DOHH2 (cell line): ENCODE results near the gene PKD1.

Experiments used
- CTCF ChIP-seq: fragments of 200-600 bp; sonication (generic); IDR thresholded peaks from one replicate; pipeline ENCODE4 v1.5.1; 2014; ENCODE audit warnings: antibody characterized with exemption, mild to moderate bottlenecking, low read depth, low read length; ENCODE audit not compliant: poor library complexity, severe bottlenecking
- EZH2phosphoT487 ChIP-seq: fragments of 200-600 bp; sonication (generic); IDR thresholded peaks from 2 replicates; pipeline ENCODE4 v1.6.1; 2017; ENCODE audit warnings: borderline replicate concordance, mild to moderate bottlenecking, antibody characterized with exemption, low read length, moderate library complexity, mixed read lengths

GRCh38 chr16:2056077-2056476, 79.6 kb downstream of the PKD1 start:
- TF ChIP-seq CTCF: no peak
- no peak for TF ChIP-seq EZH2phosphoT487
